ENCODE results near the gene GNL2. TPM values are rescaled to one million over a fixed set of nuclear protein-coding genes. Genes with fewer than 3 reads are reported as not detected.

The GNL2 gene
- total and polyA plus RNA-seq, 9 of the 15 experiments (the other 6 are each of a cell fraction or from before 2014, with no cell fraction given) = 156 to 371 (median 263) TPM

DNA sequence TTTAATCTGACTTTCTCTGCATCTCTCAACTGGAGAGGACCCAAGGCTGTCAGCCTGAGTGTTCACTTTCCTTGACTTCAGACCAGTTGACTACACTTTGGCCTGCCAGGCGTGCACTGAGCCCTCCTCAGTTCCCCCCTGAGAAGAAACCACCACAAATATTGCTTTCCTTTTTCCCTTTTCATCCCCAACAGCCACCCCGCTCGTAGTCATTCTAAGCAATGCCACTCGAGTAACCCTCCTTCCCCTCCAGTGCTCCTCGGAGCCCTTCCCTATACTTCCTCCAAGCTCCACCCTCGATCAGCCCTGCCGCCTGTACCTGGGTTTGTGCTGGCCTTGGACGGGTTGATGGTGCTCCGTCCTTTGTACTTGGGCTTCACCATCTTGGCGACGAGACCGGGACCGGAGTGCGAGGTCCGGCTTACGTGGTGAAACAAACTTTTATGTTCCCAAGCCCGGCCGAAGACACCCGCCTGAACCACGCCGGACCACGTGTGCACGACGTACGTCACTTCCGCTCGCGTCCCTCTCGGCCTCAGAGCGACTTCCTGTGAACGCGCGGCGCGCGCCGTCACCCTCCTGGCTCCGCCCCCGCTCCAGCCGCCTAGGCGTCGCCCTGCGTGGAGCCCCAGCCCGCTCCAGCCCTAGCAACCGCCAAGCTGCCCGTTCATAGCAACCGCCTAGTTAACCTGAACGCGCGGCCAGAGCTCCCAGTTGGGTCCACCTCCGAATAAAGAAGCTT, at the start of gene GNL2 (continued):
- TF ChIP-seq, protein P1, sequence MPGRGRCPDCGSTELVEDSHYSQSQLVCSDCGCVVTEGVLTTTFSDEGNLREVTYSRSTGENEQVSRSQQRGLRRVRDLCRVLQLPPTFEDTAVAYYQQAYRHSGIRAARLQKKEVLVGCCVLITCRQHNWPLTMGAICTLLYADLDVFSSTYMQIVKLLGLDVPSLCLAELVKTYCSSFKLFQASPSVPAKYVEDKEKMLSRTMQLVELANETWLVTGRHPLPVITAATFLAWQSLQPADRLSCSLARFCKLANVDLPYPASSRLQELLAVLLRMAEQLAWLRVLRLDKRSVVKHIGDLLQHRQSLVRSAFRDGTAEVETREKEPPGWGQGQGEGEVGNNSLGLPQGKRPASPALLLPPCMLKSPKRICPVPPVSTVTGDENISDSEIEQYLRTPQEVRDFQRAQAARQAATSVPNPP (IDR thresholded peaks at IDR 0.05; ENCODE audit: borderline replicate concordance, insufficient read depth, insufficient read length) = no peak
- TF ChIP-seq ZKSCAN3 (CRISPR knock-in tag; IDR thresholded peaks at IDR 0.05) (no peak), IFI16 (CRISPR knock-in tag; IDR thresholded peaks at IDR 0.05) (no peak), MYNN (IDR thresholded peaks at IDR 0.05) (no peak), MYNN (CRISPR knock-in tag; IDR thresholded peaks at IDR 0.05) (no peak), ZBTB40 (IDR thresholded peaks at IDR 0.05) (peak; percentile 97), ZBTB40 (CRISPR knock-in tag; IDR thresholded peaks at IDR 0.05) (no peak), SAFB (IDR thresholded peaks at IDR 0.05; ENCODE audit: borderline replicate concordance, low read depth, low read length) (no peak), ZNF12 (CRISPR knock-in tag; IDR thresholded peaks at IDR 0.05) (peak; percentile 71; the same call in 1 of the 2 replicates), TCF7L2 (IDR thresholded peaks at IDR 0.05; ENCODE audit: low read depth, low read length) (no peak), TAF1 (IDR thresholded peaks at IDR 0.05; ENCODE audit: control insufficient read depth, extremely low read depth, insufficient read depth, low read length, severe bottlenecking) (peak; percentile 60)
- TF ChIP-seq, protein P2, sequence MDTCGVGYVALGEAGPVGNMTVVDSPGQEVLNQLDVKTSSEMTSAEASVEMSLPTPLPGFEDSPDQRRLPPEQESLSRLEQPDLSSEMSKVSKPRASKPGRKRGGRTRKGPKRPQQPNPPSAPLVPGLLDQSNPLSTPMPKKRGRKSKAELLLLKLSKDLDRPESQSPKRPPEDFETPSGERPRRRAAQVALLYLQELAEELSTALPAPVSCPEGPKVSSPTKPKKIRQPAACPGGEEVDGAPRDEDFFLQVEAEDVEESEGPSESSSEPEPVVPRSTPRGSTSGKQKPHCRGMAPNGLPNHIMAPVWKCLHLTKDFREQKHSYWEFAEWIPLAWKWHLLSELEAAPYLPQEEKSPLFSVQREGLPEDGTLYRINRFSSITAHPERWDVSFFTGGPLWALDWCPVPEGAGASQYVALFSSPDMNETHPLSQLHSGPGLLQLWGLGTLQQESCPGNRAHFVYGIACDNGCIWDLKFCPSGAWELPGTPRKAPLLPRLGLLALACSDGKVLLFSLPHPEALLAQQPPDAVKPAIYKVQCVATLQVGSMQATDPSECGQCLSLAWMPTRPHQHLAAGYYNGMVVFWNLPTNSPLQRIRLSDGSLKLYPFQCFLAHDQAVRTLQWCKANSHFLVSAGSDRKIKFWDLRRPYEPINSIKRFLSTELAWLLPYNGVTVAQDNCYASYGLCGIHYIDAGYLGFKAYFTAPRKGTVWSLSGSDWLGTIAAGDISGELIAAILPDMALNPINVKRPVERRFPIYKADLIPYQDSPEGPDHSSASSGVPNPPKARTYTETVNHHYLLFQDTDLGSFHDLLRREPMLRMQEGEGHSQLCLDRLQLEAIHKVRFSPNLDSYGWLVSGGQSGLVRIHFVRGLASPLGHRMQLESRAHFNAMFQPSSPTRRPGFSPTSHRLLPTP (IDR thresholded peaks at IDR 0.05; ENCODE audit: borderline replicate concordance, extremely low read depth, insufficient read length) = no peak
